OCI-LY7 (cell line): ENCODE data around the gene SDC4.

Source experiments
- CTCF ChIP-seq: fragments of 200-600 bp; sonication (generic); conservative IDR thresholded peaks from 2 replicates; pipeline ENCODE4 v1.5.1; 2014; ENCODE audit warnings: mild to moderate bottlenecking, antibody characterized with exemption, low read length, moderate library complexity, mixed read lengths
- EZH2phosphoT487 ChIP-seq: fragments of 200-600 bp; sonication (generic); IDR thresholded peaks from 2 replicates; pipeline ENCODE4 v1.6.1; 2018; ENCODE audit warnings: low read depth, borderline replicate concordance, mild to moderate bottlenecking, mixed run types, antibody characterized with exemption, low read length, moderate library complexity, mixed read lengths

- TF ChIP-seq CTCF: no peak
- no peak for TF ChIP-seq EZH2phosphoT487
These were observed 10.3 kb upstream of the SDC4 start for GRCh38 chr20:45358282-45359068.
